NCI-H524 (cell line): Measurements from ENCODE around the gene CRB1.
"Not testable (repeated sequence)": the region's sequence is repeated elsewhere in the genome, so short reads cannot be mapped to it uniquely, and the experiment has no call there.

Experiments
- DNase-seq, 2 experiments: peaks; one replicate each; lab custom pipeline; 2025; lab: John Stamatoyannopoulos, UW

Gene CRB1

DNA sequence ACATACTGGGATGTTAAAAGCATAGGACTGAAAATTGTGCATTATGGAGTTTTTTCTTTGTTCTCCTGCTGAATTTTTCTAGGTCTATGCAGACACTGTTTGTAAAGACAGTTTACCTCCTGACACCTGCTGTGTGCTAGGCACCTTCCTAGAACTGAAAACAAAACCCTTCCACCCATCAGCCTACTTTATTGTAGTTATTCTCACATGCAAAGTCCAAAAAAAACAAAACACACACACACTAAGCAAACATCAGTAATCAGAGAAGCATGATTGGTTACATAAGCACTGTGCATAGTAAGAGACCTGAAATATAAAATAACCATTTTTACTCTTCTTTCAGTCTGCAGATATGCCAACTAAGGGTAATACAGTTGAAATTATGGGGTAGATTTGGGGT is 195.1 kb downstream of the CRB1 start:
- DNase-seq: no peak

DNA sequence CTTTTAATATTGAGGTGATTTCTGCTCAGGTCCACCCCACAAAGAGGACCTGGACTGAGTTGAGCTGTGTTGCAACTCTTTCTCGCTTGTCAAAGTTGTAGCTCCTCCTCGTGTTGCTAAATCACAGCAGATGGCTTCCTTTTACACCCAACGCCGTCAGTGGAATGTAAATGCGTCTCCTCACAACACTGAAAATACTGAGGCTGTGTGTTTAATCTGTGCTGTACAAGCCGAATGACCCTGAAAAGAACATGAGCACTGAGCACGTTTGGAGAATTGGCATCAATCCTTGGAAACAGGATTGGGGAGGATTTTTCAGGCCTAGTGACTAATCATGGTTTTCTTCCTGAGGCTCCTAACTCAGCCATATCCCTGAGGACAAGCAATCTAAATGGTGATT is 196.0 kb downstream of the CRB1 start:
- no peak for DNase-seq

DNA sequence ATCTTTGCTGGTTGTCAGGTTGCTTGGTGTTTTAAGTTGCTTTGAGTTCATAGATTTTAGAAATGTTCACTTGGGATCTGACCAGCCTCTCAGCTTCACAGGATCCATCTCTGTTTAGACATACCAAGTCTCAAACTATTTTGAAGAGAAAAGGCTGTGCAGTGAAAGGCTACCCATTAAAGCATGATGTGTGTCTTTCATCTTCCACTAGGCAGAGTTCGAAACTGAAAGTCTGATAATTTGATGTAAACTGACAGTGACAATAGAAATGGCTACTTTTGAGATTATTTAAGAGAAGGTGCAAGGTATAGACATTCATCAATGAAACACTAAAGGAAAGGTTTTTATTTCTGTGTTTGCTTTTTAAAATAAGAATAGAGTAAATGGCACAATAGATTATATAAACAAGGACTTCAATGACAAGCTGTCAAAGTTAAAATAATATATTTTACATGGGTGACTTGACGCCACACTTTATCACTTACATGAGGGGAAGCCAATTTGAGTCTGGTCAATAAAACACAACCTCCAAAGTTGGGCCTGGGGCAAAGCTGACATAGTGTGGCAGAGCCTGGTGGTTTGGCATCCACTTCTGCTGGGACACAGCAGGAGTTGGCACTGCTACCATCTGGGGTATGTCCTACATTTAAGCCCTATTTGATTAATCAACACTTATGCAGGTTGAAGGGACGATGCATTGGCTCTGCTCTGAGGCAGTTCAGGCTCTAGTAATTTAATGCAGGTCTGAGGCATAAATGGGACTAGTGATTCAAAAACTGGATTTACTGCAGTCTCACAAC is 197.7 kb downstream of the CRB1 start:
- no peak for DNase-seq

DNA sequence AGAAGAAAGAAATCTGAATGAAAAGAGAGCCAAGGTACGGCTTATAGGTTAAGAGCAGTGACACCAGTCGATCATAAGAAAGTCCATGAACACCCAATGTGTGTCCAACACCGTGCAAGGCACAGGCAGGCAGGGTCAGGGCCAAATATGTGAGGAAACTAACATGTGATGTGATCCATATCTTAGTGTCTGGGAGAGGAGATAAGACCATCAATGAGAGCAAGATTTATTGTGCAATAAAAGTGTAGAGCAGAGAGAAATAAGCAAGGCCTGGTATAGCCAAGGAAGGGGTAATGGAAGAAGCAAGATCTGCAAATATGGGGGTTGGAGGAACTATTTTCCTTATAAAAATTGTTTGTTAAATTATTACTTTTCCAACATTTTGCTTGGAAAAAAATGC is 198.8 kb downstream of the CRB1 start:
- DNase-seq: no peak

- no peak for DNase-seq
Observed at GRCh38 chr1:197467881-197468280, 199.8 kb downstream of the CRB1 start.

DNA sequence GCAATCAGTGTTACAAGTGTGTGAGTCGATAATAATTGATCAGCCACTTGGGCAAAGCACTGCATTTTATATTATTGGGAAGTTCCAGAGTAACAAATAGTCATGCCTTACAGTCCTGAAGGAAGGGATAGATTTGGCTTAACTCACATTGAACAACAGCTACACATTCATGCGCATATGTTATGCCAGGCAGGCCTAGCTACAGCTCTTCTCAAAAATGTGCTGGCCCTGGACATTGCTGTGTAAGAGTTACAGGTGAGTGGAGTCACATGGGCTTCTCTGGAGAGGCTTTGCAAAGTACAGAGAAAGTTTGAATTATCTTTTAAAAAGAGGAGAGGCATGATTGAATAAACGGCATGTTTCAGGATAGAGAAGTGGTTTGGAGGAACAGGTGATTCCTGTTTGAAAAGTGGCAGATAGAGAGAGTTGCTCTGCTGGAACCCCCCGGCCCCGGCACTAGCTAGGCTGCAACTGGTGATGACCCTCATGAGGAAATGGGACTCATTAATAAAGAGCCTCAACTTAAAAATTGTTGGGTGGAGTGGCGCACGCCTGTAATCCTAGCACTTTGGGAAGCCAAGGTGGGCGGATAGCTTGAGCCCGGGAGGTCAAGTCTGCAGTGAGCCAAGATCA is 200.6 kb downstream of the CRB1 start:
- no peak for DNase-seq

DNA sequence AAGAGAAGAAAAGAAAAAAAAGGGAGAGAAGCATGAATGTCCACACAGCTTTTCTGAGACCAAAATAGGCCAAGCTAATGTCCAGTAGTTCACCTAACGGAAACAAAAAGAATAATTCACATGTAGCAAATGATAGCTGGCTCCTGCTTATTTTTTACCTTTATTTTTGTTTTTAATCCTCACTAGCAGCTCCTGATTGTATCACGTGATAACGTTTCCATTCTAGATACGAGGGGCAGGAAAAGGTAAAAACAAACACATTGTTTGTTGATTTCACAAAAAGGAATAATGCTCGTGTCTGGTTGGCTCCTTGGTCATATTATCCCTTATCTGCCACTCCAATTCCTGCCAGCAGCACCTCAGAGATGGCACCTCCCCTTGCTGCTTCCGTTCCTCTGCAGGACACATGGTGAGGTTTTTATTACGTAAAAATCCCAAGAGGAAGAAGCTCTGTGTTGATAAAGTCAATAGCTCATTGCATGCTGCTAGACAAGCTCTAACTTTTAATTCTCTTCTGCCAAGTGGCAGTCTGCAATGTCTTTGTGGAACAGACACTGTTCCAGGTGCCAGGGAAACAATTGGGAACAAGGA is 201.7 kb downstream of the CRB1 start:
- no peak for DNase-seq

GRCh38 chr1:197470330-197470729 is 202.3 kb downstream of the CRB1 start:
- DNase-seq: no peak

GRCh38 chr1:197471248-197471985 is 203.4 kb downstream of the CRB1 start:
- DNase-seq: peak; percentile 30 to 66

DNA sequence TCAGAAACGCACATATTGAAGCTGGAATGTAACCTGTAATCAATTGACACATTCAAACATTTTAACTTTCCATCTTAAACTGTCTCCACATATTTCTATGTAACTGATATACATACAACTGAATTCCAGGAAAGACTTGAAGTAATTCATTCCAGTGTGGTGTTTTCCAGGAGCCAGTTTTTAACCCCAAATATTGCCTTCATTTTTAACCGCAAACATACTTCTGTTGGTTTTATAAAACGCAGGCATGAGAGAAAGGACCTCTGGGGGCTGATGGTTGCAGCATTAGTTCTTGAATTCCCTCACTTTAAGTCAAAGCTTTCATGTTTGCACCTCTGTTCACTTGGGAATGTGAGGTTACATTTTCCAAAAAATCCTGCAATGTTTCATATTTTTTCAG is 204.1 kb downstream of the CRB1 start:
- DNase-seq: no peak

DNA sequence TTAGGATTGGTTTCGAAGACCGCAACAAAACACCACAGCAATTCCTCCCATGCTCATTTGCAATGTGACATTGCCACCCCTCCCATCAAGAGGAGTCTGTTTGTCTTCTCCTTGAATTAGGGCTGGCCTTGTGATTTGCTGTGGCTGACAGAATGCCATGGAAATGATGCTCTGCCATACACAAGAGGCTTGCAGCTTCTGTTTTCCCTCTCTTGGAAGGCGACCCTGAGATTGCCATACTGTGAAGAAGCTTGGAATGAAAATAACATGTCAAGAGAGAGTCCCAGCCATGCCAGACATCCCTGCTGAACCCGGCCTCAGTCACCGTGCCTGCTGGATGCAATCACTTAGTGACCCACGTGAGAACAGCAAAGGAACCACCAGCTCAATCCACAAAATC is 212.4 kb downstream of the CRB1 start:
- DNase-seq: no peak

- DNase-seq: no peak
Observed at GRCh38 chr1:197481101-197481500, 213.0 kb downstream of the CRB1 start.

- DNase-seq: no peak
Observed at GRCh38 chr1:197485790-197486189, 217.7 kb downstream of the CRB1 start.

GRCh38 chr1:197486946-197487345 is 218.9 kb downstream of the CRB1 start:
- DNase-seq: peak in 1 of 2 experiments; percentile 19

- not testable (repeated sequence) for DNase-seq
Observed at GRCh38 chr1:197491505-197491904, 223.5 kb downstream of the CRB1 start.

DNA sequence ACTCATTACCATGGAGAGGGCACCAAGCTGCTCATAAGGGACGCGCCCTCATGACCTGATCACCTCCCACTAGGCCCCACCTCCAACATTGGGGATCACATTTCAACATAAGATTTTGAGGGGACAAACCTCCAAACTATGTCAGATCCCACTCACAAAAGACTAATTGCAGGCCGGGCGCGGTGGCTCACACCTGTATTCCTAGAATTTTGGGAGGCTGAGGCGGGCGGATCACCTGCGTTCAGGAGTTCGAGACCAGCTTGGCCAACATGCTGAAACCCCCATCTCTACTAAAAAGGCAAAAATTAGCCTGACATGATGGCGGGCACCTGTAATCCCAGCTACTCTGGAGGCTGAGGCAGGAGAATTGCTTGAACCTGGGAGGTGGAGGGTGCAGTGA is 228.7 kb downstream of the CRB1 start:
- DNase-seq: no peak

DNA sequence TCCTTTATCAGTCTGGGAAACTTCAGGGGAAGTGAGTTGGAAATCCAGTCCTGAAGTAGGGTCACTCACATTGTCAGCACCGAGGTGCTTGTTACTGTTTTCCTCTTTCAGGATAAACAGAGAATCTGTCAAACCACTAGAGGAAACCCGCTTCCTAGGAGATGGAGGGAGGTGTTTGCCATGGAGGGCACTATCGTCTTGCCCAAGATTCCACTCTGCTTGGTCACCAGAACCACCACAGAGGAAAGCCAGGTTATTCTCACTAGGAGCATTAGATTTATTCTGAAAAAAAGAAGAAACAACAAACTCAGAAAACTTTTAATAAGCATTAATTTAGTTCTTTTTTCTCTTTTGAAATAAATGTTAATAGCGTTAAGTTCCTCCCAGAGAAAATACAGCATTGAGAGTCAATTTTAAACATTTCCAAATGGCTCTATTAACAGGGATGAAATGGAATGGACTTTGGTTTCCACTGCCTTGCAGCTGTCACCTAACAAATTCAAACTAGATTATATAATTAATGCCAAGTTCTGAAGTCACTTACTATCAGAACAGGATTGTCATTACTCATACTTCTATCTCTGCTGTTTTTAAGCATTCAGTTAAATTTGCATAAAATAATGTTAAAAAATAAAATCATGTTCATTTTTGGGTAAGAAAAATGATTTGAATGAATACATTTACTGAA is 242.8 kb downstream of the CRB1 start:
- no peak for DNase-seq

DNA sequence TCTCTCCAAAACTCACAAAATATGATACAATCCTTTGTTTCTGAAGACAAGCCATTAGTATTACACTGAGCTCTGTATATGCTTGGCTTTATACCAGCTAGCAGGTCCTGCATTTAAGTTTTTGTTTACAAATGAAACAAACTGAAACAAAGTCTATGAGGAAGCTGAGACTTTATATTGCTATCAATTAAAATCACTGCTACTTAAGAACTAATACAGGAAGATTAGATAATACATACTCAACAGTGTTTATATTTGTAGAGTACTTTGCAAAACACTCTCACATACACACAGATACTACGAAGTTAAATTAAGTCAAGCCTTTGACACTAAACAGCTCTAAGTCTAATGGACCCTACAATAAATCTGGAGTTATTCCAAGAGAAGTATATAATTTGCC is 247.4 kb downstream of the CRB1 start:
- no peak for DNase-seq

DNA sequence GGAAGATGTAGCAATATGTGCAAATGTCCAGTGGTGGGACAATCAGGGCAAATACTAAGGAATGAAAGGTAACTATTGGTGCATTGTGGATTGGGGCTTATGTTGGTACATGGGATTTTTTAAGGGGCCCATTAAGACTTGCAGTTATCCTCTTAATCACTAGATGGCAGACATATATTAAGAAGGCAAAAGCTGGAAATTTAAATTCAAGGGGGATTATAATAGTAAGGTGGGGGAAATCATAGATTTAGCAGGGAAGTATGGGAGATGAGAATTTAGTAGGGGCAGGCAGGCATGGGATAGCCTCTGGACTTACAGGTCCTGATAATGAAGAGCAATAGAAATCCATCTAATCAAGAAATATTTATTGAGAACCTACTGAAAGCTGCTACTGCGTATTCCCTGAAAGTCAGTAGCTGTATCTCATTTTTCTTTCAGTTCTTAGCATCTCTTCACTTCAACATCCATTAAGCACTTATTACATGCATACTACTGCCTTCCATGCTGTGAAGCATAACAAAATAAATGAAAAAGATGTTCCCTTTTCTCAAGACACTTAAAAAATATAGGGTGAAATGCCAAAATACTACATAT is 251.8 kb downstream of the CRB1 start:
- peak in 1 of 2 experiments; percentile 54 for DNase-seq

- DNase-seq: peak; percentile 1 to 46
Observed at GRCh38 chr1:197521118-197521739, 253.2 kb downstream of the CRB1 start.

DNA sequence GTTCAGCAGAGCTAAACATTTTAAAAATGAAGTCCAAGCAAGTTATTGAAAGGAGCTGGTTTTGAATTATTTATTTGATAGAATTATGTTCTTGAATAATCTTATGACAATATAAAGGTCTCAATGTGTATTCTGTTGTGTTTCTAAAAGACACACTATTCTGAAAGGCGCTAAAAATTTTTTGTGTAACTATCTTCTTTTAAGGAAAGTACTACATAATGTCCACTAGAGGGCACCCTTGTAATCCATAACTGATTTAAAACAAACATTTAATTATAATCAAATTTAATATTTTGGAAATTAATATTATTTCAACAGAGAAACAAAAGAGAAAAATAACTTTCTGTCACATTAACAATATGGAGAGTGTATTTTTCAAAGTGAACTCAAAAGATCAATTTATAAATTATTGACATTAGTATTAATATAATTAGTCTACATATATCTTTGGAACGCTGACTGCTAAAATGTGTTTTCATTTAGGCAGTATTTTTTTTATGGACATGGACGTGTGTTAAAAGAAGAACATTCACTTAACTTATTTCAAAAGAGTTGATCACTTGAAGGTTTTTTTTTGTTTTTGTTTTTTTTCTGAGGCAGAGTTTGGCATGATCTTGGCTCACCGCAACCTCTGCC is 258.8 kb downstream of the CRB1 start:
- peak in 1 of 2 experiments; percentile 29 for DNase-seq
